ENCODE measurements around the gene DNAH2. TPM values are rescaled to one million over a fixed set of nuclear protein-coding genes. Genes with fewer than 3 reads are reported as not detected.

DNAH2 gene
- total and polyA plus RNA-seq, 2 of the 4 experiments (the other 2 are of a cell fraction): under 0.01 to 0.02 TPM

DNA sequence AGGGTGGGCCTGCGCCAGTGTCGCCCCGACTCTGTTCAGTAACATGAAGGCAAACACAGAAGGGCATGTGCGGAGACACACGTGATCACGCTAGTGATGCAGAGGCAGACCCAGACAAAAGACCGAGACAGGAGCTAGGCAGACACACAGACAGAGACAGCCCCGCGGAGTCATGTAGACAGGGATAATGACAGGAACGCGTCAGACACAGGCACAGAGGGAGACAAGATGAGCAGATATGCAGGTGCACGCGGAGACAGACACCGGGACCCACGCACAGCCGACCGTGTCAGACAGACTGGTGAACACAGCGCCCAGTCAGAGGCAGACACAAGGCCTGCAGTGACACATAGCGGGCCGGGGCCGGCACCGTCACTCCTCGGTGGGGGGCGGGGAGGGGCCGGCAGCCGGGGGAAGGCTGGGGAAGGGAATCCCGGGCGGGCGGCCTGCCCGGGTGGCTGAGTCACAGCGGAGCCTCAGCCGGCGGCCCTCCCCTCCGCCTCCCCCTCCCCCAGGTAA, 123.9 kb downstream of the DNAH2 start:
- 2% methylated on average over 14 of the region's 34 CpGs; no CpG with 5 or more reads in 1 of the 2 experiments for WGBS, 2 experiments (ENCODE audit: extremely low coverage in 2 of 2, insufficient read length in 1 of 2)
- H3K18ac ChIP-seq (ENCODE audit: low read depth, low read length): no peak overlapping the region
- peaks cover 25% of the 10 kb centered on the region for H3K4me1 ChIP-seq (ENCODE audit: control insufficient read depth, insufficient read depth, low read length)
- H3K4me3 ChIP-seq (ENCODE audit: insufficient read depth, low read depth, low read length): peak overlapping the region; percentile 71
- peaks cover 9% of the 10 kb centered on the region; the same call in 1 of the 2 replicates for H3K9me1 ChIP-seq (ENCODE audit: insufficient read depth, low read length)
- H2BK120ac ChIP-seq (ENCODE audit: low read depth, low read length): peak overlapping the region; percentile 91
- POLR2A ChIA-PET (ENCODE audit: unreplicated experiment): no interaction called here
- no peak overlapping the region for H3K56ac ChIP-seq (ENCODE audit: extremely low read depth, insufficient read depth, low read length)
- dilution Hi-C loops (cut with HindIII; ENCODE audit: low sequenced_read_pairs, unreplicated experiment): no loop called here
- H3K4me2 ChIP-seq (ENCODE audit: low read depth, low read length): peak overlapping the region; percentile 93
- H3K14ac ChIP-seq (replicated peaks; ENCODE audit: low read depth, low read length): peak overlapping the region; percentile 79
- H3K9ac ChIP-seq (ENCODE audit: low read depth, low read length): peak overlapping the region; percentile 74
- peak overlapping the region; percentile 51; the same call in 2 of the 3 replicates for H2BK15ac ChIP-seq (ENCODE audit: low read depth, low read length)
- H3K4ac ChIP-seq (ENCODE audit: low read depth, low read length): peak overlapping the region; percentile 93
- H3K79me1 ChIP-seq (ENCODE audit: low read depth in 1 of 2, low read length in 2 of 2): peaks cover 19 to 86% of the 10 kb centered on the region in 2 experiments
- BruUV-seq (replicated peaks): no TSS peak
- H2BK5ac ChIP-seq (ENCODE audit: low read depth, low read length, poor library complexity, severe bottlenecking): peak overlapping the region; percentile 90
- 0 out of 2 replicates have a peak overlapping the region, but pooled peaks have one; percentile 42 for H2BK20ac ChIP-seq (ENCODE audit: low read depth, low read length)
- H4K91ac ChIP-seq (ENCODE audit: insufficient read depth, low read depth, low read length): peak overlapping the region; percentile 89; the same call in 1 of the 2 replicates
- in situ Hi-C loops (cut with MboI; ENCODE audit: low sequenced_read_pairs): no loop called here
- peak overlapping the region; percentile 90 for H3K27ac ChIP-seq (ENCODE audit: insufficient read depth, low read length)
- peaks cover 73% of the 10 kb centered on the region for H4K20me1 ChIP-seq (ENCODE audit: insufficient read depth, low read length)
- intact Hi-C loops (cut with micrococcal nuclease): loop anchor here (5.0 kb wide), 1 partner anchor 269 kb away; no protein-coding TSS in a partner anchor
- H3K36me3 ChIP-seq (ENCODE audit: control insufficient read depth, insufficient read depth, low read length): peaks cover 19% of the 10 kb centered on the region; the same call in 1 of the 2 replicates
- peak overlapping the region; percentile 80 for H2AK5ac ChIP-seq (ENCODE audit: low read depth, low read length)
- peak overlapping the region; percentile 29 for H3K23ac ChIP-seq (ENCODE audit: low read depth, low read length)
- H2AFZ ChIP-seq (replicated peaks; ENCODE audit: low read length, poor library complexity): peak overlapping the region; percentile 94
- peak; percentile 40 for ATAC-seq (ENCODE audit: low read depth)
- peak overlapping the region; percentile 79 to 91; a peak in 2 of 4 replicates for H4K8ac ChIP-seq (ENCODE audit: low read depth in 2 of 2, low read length in 2 of 2)
- H3K27me3 ChIP-seq (ENCODE audit: control insufficient read depth, insufficient read depth, low read length): no peaks in the 10 kb centered on the region
- no peaks in the 10 kb centered on the region for H3K9me3 ChIP-seq (ENCODE audit: control insufficient read depth, insufficient read depth, low read length)
- CTCF ChIA-PET: interaction anchor here (1.2 kb wide), 1 partner anchor 72 kb away, joined by 3 read pairs; no protein-coding TSS in a partner anchor
- DNase-seq: peak; percentile 91
- H4K5ac ChIP-seq (ENCODE audit: low read depth, low read length): no peak overlapping the region
- H2AK9ac ChIP-seq (replicated peaks; ENCODE audit: low read depth, low read length, poor library complexity): peak overlapping the region; percentile 98
- TF ChIP-seq RAD21 (IDR thresholded peaks at IDR 0.05; ENCODE audit: low read length) (peak; percentile 27; the same call in 1 of the 2 replicates), RFX5 (IDR thresholded peaks at IDR 0.05; ENCODE audit: low read depth, low read length) (no peak), MAFK (IDR thresholded peaks at IDR 0.05; ENCODE audit: low read depth, low read length) (no peak), SMC3 (IDR thresholded peaks at IDR 0.05; ENCODE audit: low read depth, low read length) (no peak; the same call in 1 of the 2 replicates), POLR2A (IDR thresholded peaks at IDR 0.05; ENCODE audit: low read depth, low read length) (peak; percentile 69), BHLHE40 (IDR thresholded peaks at IDR 0.05; ENCODE audit: low read depth, low read length) (peak; percentile 79), FOS (IDR thresholded peaks at IDR 0.05; ENCODE audit: low read depth, low read length) (peak; percentile 88), MXI1 (IDR thresholded peaks at IDR 0.05; ENCODE audit: borderline replicate concordance, low read depth, low read length) (peak; percentile 60; the same call in 1 of the 2 replicates), MAZ (IDR thresholded peaks at IDR 0.05; ENCODE audit: borderline replicate concordance, low read depth, low read length) (peak; percentile 74; the same call in 1 of the 2 replicates), USF2 (IDR thresholded peaks at IDR 0.05; ENCODE audit: low read depth, low read length) (peak; percentile 92), CHD1 (IDR thresholded peaks at IDR 0.05; ENCODE audit: low read depth, low read length) (no peak), RCOR1 (IDR thresholded peaks at IDR 0.05; ENCODE audit: insufficient replicate concordance, low read length) (peak; percentile 83)
- TF ChIP-seq, protein P1, sequence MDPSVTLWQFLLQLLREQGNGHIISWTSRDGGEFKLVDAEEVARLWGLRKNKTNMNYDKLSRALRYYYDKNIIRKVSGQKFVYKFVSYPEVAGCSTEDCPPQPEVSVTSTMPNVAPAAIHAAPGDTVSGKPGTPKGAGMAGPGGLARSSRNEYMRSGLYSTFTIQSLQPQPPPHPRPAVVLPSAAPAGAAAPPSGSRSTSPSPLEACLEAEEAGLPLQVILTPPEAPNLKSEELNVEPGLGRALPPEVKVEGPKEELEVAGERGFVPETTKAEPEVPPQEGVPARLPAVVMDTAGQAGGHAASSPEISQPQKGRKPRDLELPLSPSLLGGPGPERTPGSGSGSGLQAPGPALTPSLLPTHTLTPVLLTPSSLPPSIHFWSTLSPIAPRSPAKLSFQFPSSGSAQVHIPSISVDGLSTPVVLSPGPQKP (IDR thresholded peaks at IDR 0.05; ENCODE audit: borderline replicate concordance, low read depth, low read length): no peak
- TF ChIP-seq, protein P2, sequence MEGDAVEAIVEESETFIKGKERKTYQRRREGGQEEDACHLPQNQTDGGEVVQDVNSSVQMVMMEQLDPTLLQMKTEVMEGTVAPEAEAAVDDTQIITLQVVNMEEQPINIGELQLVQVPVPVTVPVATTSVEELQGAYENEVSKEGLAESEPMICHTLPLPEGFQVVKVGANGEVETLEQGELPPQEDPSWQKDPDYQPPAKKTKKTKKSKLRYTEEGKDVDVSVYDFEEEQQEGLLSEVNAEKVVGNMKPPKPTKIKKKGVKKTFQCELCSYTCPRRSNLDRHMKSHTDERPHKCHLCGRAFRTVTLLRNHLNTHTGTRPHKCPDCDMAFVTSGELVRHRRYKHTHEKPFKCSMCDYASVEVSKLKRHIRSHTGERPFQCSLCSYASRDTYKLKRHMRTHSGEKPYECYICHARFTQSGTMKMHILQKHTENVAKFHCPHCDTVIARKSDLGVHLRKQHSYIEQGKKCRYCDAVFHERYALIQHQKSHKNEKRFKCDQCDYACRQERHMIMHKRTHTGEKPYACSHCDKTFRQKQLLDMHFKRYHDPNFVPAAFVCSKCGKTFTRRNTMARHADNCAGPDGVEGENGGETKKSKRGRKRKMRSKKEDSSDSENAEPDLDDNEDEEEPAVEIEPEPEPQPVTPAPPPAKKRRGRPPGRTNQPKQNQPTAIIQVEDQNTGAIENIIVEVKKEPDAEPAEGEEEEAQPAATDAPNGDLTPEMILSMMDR (conservative IDR thresholded peaks at IDR 0.05; ENCODE audit: low read depth, low read length): peak; percentile 34; the same call in 1 of the 2 replicates
